BJ (cell line): ENCODE measurements around the gene GALNS. TPM values are rescaled to one million over a fixed set of nuclear protein-coding genes. Genes with fewer than 3 reads are reported as not detected.

Experiments
- CTCF ChIA-PET: fragments of 350-600 bp; formaldehyde crosslinking; extraction: SDS; loops from one replicate; lab custom pipeline; 2021; ENCODE audit warnings: antibody characterized with exemption, inconsistent platforms; lab: Yijun Ruan, JAX
- POLR2A ChIA-PET: fragments of 300-600 bp; sonication (Branson Sonifier 250); formaldehyde crosslinking; extraction: SDS; loops from one replicate; lab custom pipeline; 2021; ENCODE audit warnings: antibody characterized with exemption; lab: Charles Lee
- DNase-seq: peaks from one replicate; pipeline ENCODE4 v3.0.0-alpha.2; 2011; ENCODE audit warnings: low read depth
- H3K27me3 ChIP-seq: 2 replicates; pipeline ENCODE4 v1.6.0; 2011; ENCODE audit warnings: low read length; ENCODE audit not compliant: control insufficient read depth, insufficient read depth
- H3K36me3 ChIP-seq: 2 replicates; pipeline ENCODE4 v1.5.1; 2011; ENCODE audit warnings: low read length; ENCODE audit not compliant: control insufficient read depth, insufficient read depth
- H3K4me3 ChIP-seq: 2 replicates; pipeline ENCODE4 v1.5.1; 2011; ENCODE audit warnings: low read depth, mild to moderate bottlenecking, control low read depth, low read length
- polyA plus RNA-seq: library from polyadenylated mRNA; depleted of rRNA; stranded (reverse); fragments of >200 nt; gene quantifications from 2 replicates; pipeline ENCODE4 v1.2.3, GENCODE V29; 2011
- TF ChIP-seq, protein P1 (sequence below): IDR thresholded peaks from 2 replicates; pipeline ENCODE4 v1.5.1; 2011; ENCODE audit warnings: low read depth, mild to moderate bottlenecking, control low read depth, inconsistent platforms, low read length, moderate library complexity; ENCODE audit not compliant: insufficient read depth

GALNS gene
- polyA plus RNA-seq, 1 experiment: 9.7 TPM

DNA sequence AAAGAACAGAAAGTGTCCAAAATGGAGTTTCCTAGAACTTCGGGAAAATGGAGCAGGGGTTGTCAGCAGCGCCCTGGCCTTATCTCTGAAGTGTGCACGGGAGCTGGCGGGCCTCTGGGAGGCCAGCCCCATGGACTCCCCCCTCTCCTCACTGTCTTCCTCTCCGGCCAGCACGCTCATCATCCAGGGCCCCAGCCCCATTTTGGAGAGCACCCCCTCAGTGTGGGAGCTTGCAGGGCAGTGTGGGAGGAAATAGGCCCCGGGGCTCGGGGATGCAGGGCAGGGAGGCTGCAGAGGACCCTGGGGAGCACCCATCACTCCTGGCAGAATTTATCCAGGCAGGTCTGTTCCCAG lies 14.6 kb upstream of the GALNS start:
- ChIA-PET POLR2A (no interaction called here), CTCF (no interaction called here)
- DNase-seq: no peak
- peaks cover 10% of the 10 kb centered on the region for H3K27me3 ChIP-seq
- no peak overlapping the region for H3K4me3 ChIP-seq
- no peaks in the 10 kb centered on the region for H3K36me3 ChIP-seq
- TF ChIP-seq, protein P1, sequence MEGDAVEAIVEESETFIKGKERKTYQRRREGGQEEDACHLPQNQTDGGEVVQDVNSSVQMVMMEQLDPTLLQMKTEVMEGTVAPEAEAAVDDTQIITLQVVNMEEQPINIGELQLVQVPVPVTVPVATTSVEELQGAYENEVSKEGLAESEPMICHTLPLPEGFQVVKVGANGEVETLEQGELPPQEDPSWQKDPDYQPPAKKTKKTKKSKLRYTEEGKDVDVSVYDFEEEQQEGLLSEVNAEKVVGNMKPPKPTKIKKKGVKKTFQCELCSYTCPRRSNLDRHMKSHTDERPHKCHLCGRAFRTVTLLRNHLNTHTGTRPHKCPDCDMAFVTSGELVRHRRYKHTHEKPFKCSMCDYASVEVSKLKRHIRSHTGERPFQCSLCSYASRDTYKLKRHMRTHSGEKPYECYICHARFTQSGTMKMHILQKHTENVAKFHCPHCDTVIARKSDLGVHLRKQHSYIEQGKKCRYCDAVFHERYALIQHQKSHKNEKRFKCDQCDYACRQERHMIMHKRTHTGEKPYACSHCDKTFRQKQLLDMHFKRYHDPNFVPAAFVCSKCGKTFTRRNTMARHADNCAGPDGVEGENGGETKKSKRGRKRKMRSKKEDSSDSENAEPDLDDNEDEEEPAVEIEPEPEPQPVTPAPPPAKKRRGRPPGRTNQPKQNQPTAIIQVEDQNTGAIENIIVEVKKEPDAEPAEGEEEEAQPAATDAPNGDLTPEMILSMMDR: no peak

DNA sequence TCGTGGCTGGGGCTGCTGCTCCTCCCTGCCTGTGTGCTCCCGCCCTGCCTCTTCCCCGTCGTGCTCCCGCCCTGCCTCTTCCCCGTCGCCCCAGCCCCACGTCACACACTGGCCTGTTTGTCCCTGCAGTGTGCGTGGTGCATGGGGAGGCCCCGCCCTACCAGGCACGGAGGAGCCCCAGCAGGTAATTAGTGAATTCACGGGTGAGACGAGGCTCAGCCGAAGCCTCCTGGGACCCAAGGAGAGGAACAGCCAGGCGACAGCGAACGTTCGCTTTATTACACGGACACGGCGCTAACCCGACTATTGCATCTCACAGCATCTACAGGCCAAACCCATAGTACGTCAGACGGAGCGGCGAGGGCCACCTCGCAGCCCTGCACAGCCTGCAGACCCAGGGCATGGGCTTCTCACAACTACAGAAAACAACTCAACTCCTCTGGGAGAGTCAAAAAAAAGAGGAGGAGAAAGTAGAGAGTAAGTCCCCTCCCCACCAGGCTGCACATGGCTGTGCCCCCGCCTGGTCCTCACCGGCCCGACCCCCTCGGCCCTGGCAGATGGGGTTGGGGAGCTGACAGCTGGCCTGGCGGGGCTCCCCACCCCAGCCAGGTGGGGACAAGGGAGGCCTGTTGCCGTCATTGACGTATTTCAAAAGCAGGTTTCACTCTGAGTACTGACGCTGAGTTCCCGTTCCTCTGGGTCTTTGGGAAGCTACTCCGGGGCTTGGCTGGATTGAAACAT lies 14.0 kb upstream of the GALNS start:
- no peak for DNase-seq
- H3K27me3 ChIP-seq: peaks cover 10% of the 10 kb centered on the region
- H3K4me3 ChIP-seq: no peak overlapping the region
- H3K36me3 ChIP-seq: no peaks in the 10 kb centered on the region
- ChIA-PET CTCF (no interaction called here), POLR2A (no interaction called here)
- TF ChIP-seq, protein P1: no peak

DNA sequence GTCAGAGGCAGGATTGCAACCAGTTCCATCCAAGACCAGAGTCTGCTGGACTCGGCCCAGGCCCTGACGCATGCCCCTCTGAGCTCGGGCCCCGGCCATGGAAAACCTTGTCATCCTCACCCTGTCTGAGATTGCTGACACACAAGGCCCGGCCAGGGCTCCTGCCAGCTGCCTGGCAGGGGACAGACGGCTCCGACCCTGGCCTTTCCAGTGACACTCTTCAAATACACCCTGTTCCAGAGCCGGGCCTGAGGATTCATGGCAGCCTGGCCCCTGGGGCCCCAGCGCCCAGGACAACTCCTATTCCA lies 12.9 kb upstream of the GALNS start:
- ChIA-PET POLR2A (no interaction called here), CTCF (interaction anchor here (1.3 kb wide), 1 partner anchor 11 kb away, joined by 6 read pairs; no protein-coding TSS in a partner anchor)
- TF ChIP-seq, protein P1: no peak
- DNase-seq: no peak
- H3K27me3 ChIP-seq: peaks cover 10% of the 10 kb centered on the region
- no peak overlapping the region for H3K4me3 ChIP-seq
- no peaks in the 10 kb centered on the region for H3K36me3 ChIP-seq

DNA sequence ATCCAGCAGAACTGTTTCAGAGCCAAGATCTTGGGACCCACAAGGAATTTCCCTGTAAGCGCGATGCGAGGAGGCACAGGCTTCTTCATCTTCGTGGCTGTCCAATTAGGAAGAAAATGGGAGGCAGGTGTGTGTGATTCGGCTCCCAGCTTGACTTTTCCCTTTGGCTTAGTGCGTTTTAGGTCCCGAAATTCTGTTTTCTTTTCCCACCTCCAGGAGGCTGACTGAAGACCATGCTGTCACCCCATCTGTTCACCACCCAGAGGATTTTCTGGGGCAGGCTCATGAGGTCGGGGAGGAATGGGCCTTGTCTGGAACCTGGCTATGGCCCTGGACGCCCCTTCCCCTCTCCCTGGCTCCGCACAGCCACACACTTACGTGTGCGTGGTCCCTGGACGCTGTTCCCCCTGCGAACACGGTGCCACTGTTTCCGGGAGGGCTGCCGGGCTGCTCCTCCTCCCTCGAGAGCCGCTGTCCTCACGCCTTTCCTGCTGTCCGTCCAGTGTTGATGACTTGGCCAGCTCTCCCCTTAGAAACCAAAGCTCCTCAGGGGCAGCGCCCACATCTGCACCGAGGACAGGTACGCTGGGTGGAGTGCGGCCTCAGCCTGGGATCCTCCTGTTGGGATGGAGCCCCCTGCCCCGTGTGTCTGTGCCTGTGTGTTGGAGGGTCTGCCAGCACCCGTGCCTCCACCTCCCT lies 12.4 kb upstream of the GALNS start:
- ChIA-PET POLR2A (no interaction called here), CTCF (interaction anchor here (1.3 kb wide), 1 partner anchor 11 kb away, joined by 6 read pairs; no protein-coding TSS in a partner anchor)
- H3K4me3 ChIP-seq: no peak overlapping the region
- DNase-seq: no peak
- H3K36me3 ChIP-seq: no peaks in the 10 kb centered on the region
- TF ChIP-seq, protein P1: no peak
- H3K27me3 ChIP-seq: peaks cover 10% of the 10 kb centered on the region

DNA sequence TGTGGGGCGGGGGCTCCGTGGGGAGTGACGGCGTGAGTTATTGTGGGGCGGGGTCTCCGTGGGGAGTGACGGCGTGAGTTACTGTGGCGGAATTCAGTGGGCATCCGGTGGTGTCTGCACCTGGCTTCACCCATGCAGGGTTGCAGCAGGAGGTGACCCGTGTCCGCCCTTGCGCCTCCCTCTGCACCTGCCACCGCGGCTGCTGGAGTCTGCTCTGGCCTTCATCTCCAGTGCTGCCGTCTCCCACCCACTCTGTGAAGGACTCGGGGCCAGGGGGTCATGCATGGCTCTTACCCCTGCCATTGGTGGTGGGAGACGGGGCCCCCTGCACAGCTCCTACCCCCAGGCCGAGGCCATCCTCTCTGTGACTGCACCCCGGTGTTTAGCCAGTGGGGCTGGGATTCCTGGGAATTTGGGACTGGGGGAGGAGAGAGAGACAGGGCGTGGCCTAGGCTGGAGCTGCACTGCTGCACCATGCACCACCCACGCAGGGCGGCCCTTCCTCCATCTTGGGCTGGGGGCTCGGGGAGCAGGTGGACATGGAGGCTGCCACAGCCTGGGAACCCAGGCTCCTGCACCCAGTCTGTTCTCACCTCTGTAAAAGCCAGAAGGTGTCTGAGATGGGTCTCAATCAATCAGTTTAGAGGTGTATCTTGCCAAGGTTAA lies 11.0 kb upstream of the GALNS start:
- CTCF ChIA-PET: no interaction called here
- POLR2A ChIA-PET: no interaction called here
- Histone ChIP-seq H3K27me3 (peaks cover 10% of the 10 kb centered on the region), H3K36me3 (no peaks in the 10 kb centered on the region), H3K4me3 (no peak overlapping the region)
- TF ChIP-seq, protein P1: no peak
- DNase-seq: no peak
